ENCODE measurements around the gene BPI.

- TF ChIP-seq CTCF (conservative IDR thresholded peaks at IDR 0.05; ENCODE audit: low read length) (no peak), EZH2phosphoT487 (IDR thresholded peaks at IDR 0.05; ENCODE audit: borderline replicate concordance, low read depth, low read length) (no peak)
Measured at GRCh38 chr20:38295811-38296210, 8.1 kb upstream of the BPI start.

All from OCI-LY7 (cell line).